Thyroid gland (tissue), 4 donors: ENCODE measurements around the gene KRTAP4-7.

Source experiments
- CTCF ChIP-seq, 6 experiments: fragments of 200-600 bp in 3 of 6; fragments of 450-650 bp in 3 of 6; sonication (generic) in 3 of 6; IDR thresholded peaks; one replicate each; pipeline ENCODE4 v1.5.1; 2016 to 2019; ENCODE audit warnings: antibody characterized with exemption in 6 of 6, mild to moderate bottlenecking in 2 of 6, inconsistent platforms in 1 of 6, moderate library complexity in 1 of 6
- POLR2A ChIP-seq, 2 donors: fragments of 450-650 bp; IDR thresholded peaks; one replicate each; pipeline ENCODE4 v1.6.1; 2017; ENCODE audit warnings: antibody characterized with exemption in 2 of 2, mild to moderate bottlenecking in 2 of 2, moderate library complexity in 1 of 2

GRCh38 chr17:41118721-41119120 lies 34.8 kb downstream of the KRTAP4-7 start:
- TF ChIP-seq POLR2A (IDR thresholded peaks at IDR 0.05) = no peak
- TF ChIP-seq CTCF (IDR thresholded peaks at IDR 0.05) = no peak
